Measurements from ENCODE around the gene SSU72. TPM values are rescaled to one million over a fixed set of nuclear protein-coding genes. Genes with fewer than 3 reads are reported as not detected.
"Not testable (repeated sequence)": the region's sequence is repeated elsewhere in the genome, so short reads cannot be mapped to it uniquely, and the experiment has no call there.

Gene SSU72
- total RNA-seq, 3 donors from 2014 or later = 117 to 123 (median 120) TPM

- no peak for DNase-seq
- intact Hi-C loops (cut with DNase I, micrococcal nuclease) = no loop called here
- Histone ChIP-seq H3K36me3 (ENCODE audit: low read depth) (peaks cover 6% of the 10 kb centered on the region), H3K4me3 (no peak overlapping the region), H3K9me3 (no peaks in the 10 kb centered on the region), H3K4me1 (ENCODE audit: low read depth) (no peaks in the 10 kb centered on the region)
- no peak for ATAC-seq
- TF ChIP-seq CTCF (IDR thresholded peaks at IDR 0.05) = no peak
Measured at GRCh38 chr1:1561801-1562470, 12.7 kb downstream of the SSU72 start.

- TF ChIP-seq CTCF (IDR thresholded peaks at IDR 0.05) = no peak
- H3K36me3 ChIP-seq (ENCODE audit: low read depth) = peaks cover 6% of the 10 kb centered on the region
Measured at GRCh38 chr1:1560178-1560577, 14.5 kb downstream of the SSU72 start.

GRCh38 chr1:1559066-1559465 lies 15.6 kb downstream of the SSU72 start:
- no peak for ATAC-seq
- intact Hi-C loops (cut with DNase I, micrococcal nuclease) = no loop called here
- no peak for TF ChIP-seq CTCF (IDR thresholded peaks at IDR 0.05)
- H3K4me1 ChIP-seq (ENCODE audit: low read depth) = no peaks in the 10 kb centered on the region
- no peak overlapping the region for H3K4me3 ChIP-seq
- no peak for DNase-seq
- H3K9me3 ChIP-seq = no peaks in the 10 kb centered on the region
- peaks cover 6% of the 10 kb centered on the region for H3K36me3 ChIP-seq (ENCODE audit: low read depth)

More at GRCh38 chr1:1560178-1560577, 14.5 kb downstream of the SSU72 start:
- ATAC-seq (no peak), DNase-seq (no peak)
- Histone ChIP-seq H3K4me3 (no peak overlapping the region), H3K4me1 (ENCODE audit: low read depth) (no peaks in the 10 kb centered on the region), H3K9me3 (no peaks in the 10 kb centered on the region)
- intact Hi-C loops (cut with DNase I, micrococcal nuclease) = no loop called here

DNA sequence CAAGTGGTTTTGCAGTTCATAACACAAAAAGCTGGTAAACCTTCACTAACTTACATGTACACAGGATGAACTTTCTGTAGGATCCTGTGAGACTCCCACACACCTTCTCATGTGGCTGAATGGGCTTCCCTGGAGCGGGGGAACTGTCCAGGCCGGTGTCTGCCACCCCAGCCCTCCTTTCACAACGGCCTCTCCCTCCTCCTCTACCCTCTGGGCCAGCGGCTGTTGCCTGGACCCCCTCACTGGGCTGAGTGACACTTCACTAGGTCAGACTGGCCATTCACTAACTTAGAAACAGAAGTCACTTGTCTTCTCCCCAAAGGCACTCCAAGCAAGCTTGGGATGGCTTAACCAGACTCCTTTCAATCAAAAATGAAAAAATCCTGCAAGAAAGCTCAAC lies 16.1 kb downstream of the SSU72 start:
- no peak for TF ChIP-seq CTCF (IDR thresholded peaks at IDR 0.05)
- intact Hi-C loops (cut with DNase I, micrococcal nuclease) = no loop called here
- no peak for ATAC-seq

DNA sequence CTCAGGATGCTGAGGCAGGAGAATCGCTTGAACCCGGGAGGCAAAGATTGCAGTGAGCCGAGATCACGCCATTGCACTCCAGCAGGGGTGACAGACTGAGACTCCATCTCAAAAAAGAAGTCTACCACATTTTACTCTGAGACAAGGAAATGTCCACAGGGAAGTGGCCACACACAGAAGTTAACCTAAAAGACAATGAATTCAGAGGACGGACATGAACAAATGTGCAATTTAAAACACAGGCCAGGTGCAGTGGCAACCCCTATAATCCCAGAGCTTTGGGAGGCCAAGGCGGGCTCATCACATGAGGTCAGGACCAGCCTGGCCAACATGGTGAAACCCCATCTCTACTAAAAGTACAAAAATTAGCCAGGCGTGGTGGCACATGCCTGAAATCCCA lies 17.0 kb downstream of the SSU72 start:
- DNase-seq; H3K4me1 ChIP-seq (ENCODE audit: low read depth); ATAC-seq; H3K9me3 ChIP-seq; H3K36me3 ChIP-seq (ENCODE audit: low read depth); H3K4me3 ChIP-seq; intact Hi-C loops (cut with DNase I, micrococcal nuclease): not testable (repeated sequence)

More for the DNA sequence above, 16.1 kb downstream of the SSU72 start:
- no peak overlapping the region for H3K4me3 ChIP-seq
- H3K9me3 ChIP-seq = no peaks in the 10 kb centered on the region
- DNase-seq = no peak
- peaks cover 6% of the 10 kb centered on the region for H3K36me3 ChIP-seq (ENCODE audit: low read depth)
- no peaks in the 10 kb centered on the region for H3K4me1 ChIP-seq (ENCODE audit: low read depth)

DNA sequence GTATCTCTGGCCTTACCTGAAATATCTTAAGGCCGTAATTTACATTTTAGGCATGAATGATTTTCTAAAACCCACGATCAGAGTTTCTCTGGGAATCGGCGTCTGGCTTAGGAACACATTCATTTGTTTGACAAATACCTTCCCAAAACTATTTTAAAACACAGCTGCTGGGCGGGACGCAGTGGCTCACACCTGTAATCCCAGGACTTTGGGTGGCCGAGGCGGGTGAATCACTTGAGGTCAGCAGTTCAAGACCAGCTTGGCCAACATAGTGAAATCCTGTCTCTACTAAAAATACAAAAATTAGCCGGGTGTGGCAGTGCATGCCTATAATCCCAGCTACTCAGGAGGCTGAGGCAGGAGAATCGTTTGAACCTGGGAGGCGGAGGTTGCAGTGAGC lies 17.7 kb downstream of the SSU72 start:
- intact Hi-C loops (cut with DNase I, micrococcal nuclease); H3K36me3 ChIP-seq (ENCODE audit: low read depth); H3K4me3 ChIP-seq: not testable (repeated sequence)

DNA sequence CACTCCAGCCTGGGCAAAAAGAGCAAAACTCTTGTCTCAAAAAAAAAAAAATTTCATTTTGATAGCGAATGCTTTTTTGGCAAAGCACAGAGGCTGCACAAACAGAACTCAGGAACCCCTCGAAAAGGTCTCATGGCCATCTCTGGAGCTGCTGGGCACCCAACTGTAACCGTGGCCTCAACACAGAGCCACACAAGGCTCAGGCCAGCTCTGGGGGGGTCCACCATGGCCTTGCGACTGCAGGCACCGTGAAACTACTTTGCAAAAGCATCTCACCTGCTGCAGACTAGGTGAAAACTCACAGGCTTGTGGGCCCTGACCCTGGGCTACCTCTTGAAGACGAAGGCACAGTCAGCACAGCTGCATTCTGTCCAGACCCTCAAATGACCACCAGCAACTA lies 18.2 kb downstream of the SSU72 start:
- Histone ChIP-seq H3K36me3 (ENCODE audit: low read depth) (no peaks in the 10 kb centered on the region), H3K4me3 (no peak overlapping the region), H3K9me3 (no peaks in the 10 kb centered on the region), H3K4me1 (ENCODE audit: low read depth) (no peaks in the 10 kb centered on the region)
- ATAC-seq (no peak), DNase-seq (no peak)
- intact Hi-C loops (cut with DNase I, micrococcal nuclease) = no loop called here
- no peak for TF ChIP-seq CTCF (IDR thresholded peaks at IDR 0.05)

More for the DNA sequence above, 17.7 kb downstream of the SSU72 start:
- H3K4me1 ChIP-seq (ENCODE audit: low read depth); H3K9me3 ChIP-seq; DNase-seq; ATAC-seq: not testable (repeated sequence)
